HepG2 (cell line): ENCODE measurements around the gene ZNF181. TPM values are rescaled to one million over a fixed set of nuclear protein-coding genes. Genes with fewer than 3 reads are reported as not detected.

Experiments used
- ATAC-seq: fragments of 200-7000 bp; cut with Tn5 transposase; 3 replicates; pipeline ENCODE4 v1.9.1; 2020; ENCODE audit warnings: mild to moderate bottlenecking, moderate library complexity
- BruUV-seq: library from RNA; stranded (reverse); fragments of 400-500 nt; replicated peaks from 2 replicates; lab custom pipeline; 2021; lab: Mats Ljungman, UMichigan
- CTCF ChIA-PET: fragments of 300-600 bp; formaldehyde crosslinking; extraction: SDS; loops from one replicate; lab custom pipeline; 2021; ENCODE audit warnings: low total read pairs, inconsistent platforms, low intra/inter-chr PET ratio; lab: Yijun Ruan, JAX
- POLR2A ChIA-PET: fragments of 350-600 bp; sonication (Branson Sonifier 250); formaldehyde crosslinking; loops from one replicate; lab custom pipeline; 2020; ENCODE audit warnings: antibody characterized with exemption, inconsistent platforms; lab: Yijun Ruan, JAX
- DNase-seq: peaks from one replicate; pipeline ENCODE4 v3.0.0-alpha.2; 2015; ENCODE audit warnings: low spot score
- FAIRE-seq: peaks from 3 replicates; lab custom pipeline; 2011; peaks lifted over from hg19 to GRCh38; lab: Jason Lieb, UNC
- H2AFZ ChIP-seq: one replicate; pipeline ENCODE4 v1.6.1; 2011; ENCODE audit warnings: low read length, inconsistent platforms
- H3K27ac ChIP-seq: fragments of 300-600 bp; 3 replicates; pipeline ENCODE4 v1.8.0; 2011; ENCODE audit warnings: mixed run types, mild to moderate bottlenecking, mixed read lengths, low read length, inconsistent platforms; ENCODE audit not compliant: insufficient read depth; ENCODE audit errors: extremely low read length
- H3K27me3 ChIP-seq, 2 experiments: fragments of 200-600 bp in 1 of 2; 2 replicates in 1 of 2; 3 replicates in 1 of 2; pipeline versions ENCODE4 v1.6.0 to v1.8.0; 2011; ENCODE audit warnings: low read length in 2 of 2, mild to moderate bottlenecking in 2 of 2, moderate library complexity in 2 of 2, inconsistent platforms in 1 of 2; ENCODE audit not compliant: insufficient read depth in 2 of 2, control insufficient read depth in 1 of 2
- H3K36me3 ChIP-seq, 2 experiments: fragments of 200-600 bp in 1 of 2; replicated peaks in 1 of 2; 2 replicates in 1 of 2; 3 replicates in 1 of 2; pipeline versions ENCODE4 v1.5.1 to v1.8.0; 2011; ENCODE audit warnings: low read length in 2 of 2, inconsistent platforms in 1 of 2; ENCODE audit not compliant: insufficient read depth in 2 of 2, control insufficient read depth in 1 of 2
- H3K4me1 ChIP-seq: 2 replicates; pipeline ENCODE4 v1.5.1; 2012; ENCODE audit warnings: low read length, inconsistent platforms; ENCODE audit not compliant: insufficient read depth
- H3K4me2 ChIP-seq: 2 replicates; pipeline ENCODE4 v1.6.0; 2011; ENCODE audit warnings: low read depth, low read length, inconsistent platforms
- H3K4me3 ChIP-seq, 3 experiments: fragments of 200-600 bp in 1 of 3; sonication (generic), shearing (Covaris generic) in 1 of 3; replicated peaks in 1 of 3; 2 replicates each; pipeline ENCODE4 v1.5.1; 2011 to 2016; ENCODE audit warnings: low read length in 3 of 3, inconsistent platforms in 2 of 3, low read depth in 2 of 3, mild to moderate bottlenecking in 2 of 3, control low read depth in 1 of 3, mixed read lengths in 1 of 3; ENCODE audit not compliant: insufficient read depth in 1 of 3
- H3K79me2 ChIP-seq: one replicate; pipeline ENCODE4 v1.6.1; 2011; ENCODE audit warnings: low read length, inconsistent platforms; ENCODE audit not compliant: insufficient read depth
- H3K9ac ChIP-seq: 2 replicates; pipeline ENCODE4 v1.6.0; 2011; ENCODE audit warnings: mild to moderate bottlenecking, low read depth, low read length, inconsistent platforms; ENCODE audit not compliant: insufficient read depth
- H3K9me3 ChIP-seq: 2 replicates; pipeline ENCODE4 v1.5.1; 2012; ENCODE audit warnings: mild to moderate bottlenecking, low read length
- H4K20me1 ChIP-seq: 2 replicates; pipeline ENCODE4 v1.6.0; 2011; ENCODE audit warnings: inconsistent platforms, mild to moderate bottlenecking, low read length, moderate library complexity; ENCODE audit not compliant: insufficient read depth
- CAMTA2 ChIP-seq: sonication (generic); formaldehyde crosslinking; IDR thresholded peaks from 2 replicates; pipeline ENCODE4 v1.4.0; 2020; ENCODE audit warnings: mild to moderate bottlenecking, missing genetic modification reagents, borderline replicate concordance
- PTBP1 ChIP-seq: fragments of 200-400 bp; formaldehyde crosslinking; IDR thresholded peaks from 2 replicates; pipeline ENCODE4 v1.6.1; 2018; ENCODE audit warnings: low read length, low read depth; ENCODE audit not compliant: poor library complexity, severe bottlenecking
- RFX1 ChIP-seq: fragments of 450-650 bp; IDR thresholded peaks from 2 replicates; pipeline ENCODE4 v1.6.1; 2017
- RFXAP ChIP-seq: sonication (generic); formaldehyde crosslinking; IDR thresholded peaks from 2 replicates; pipeline ENCODE4 v1.4.0; 2020; ENCODE audit warnings: missing genetic modification reagents, borderline replicate concordance
- SMC3 ChIP-seq: IDR thresholded peaks from 2 replicates; pipeline ENCODE4 v1.6.1; 2011; ENCODE audit warnings: low read length, improper control_type of control experiment
- ZNF230 ChIP-seq: sonication (generic); formaldehyde crosslinking; IDR thresholded peaks from 2 replicates; pipeline ENCODE4 v1.4.0; 2020; ENCODE audit warnings: mild to moderate bottlenecking, missing genetic modification reagents
- ZNF335 ChIP-seq: sonication (generic); formaldehyde crosslinking; IDR thresholded peaks from 2 replicates; pipeline ENCODE4 v1.4.0; 2020; ENCODE audit warnings: missing genetic modification reagents
- ZNF570 ChIP-seq: sonication (generic); formaldehyde crosslinking; IDR thresholded peaks from 2 replicates; pipeline ENCODE4 v1.4.0; 2020; ENCODE audit warnings: mild to moderate bottlenecking, missing genetic modification reagents, borderline replicate concordance
- ZSCAN20 ChIP-seq: sonication (generic); formaldehyde crosslinking; IDR thresholded peaks from 2 replicates; pipeline ENCODE4 v1.4.0; 2020; ENCODE audit warnings: missing genetic modification reagents, mild to moderate bottlenecking, borderline replicate concordance
- WGBS: methylation state at CpG from one replicate; pipeline ENCODE4 v1.1.6; 2017; ENCODE audit warnings: low lambda C conversion rate; 5-methylcytosine and 5-hydroxymethylcytosine counted together
- in situ Hi-C: cut with HindIII; loops from 2 replicates; pipeline ENCODE4 v1.10.0; 2017; ENCODE audit warnings: low pct_unique_long_range_greater_than_20kb; ENCODE audit not compliant: extremely low pct_ligation_motif_present
- intact Hi-C: fragments of 100-400 bp; cut with micrococcal nuclease; formaldehyde crosslinking; loops from one replicate; pipeline ENCODE4 v1.10.0; 2022; ENCODE audit not compliant: unreplicated experiment
- polyA plus RNA-seq, 8 experiments: library from polyadenylated mRNA; depleted of rRNA in 3 of 8; stranded (reverse) in 7 of 8; unstranded in 1 of 8; fragments of >200 nt; fragmentation: Illumina TruSeq in 4 of 8; extraction: Trizol in 4 of 8; gene quantifications; 2 replicates each; pipeline versions ENCODE4 v1.2.1 to v1.2.3, GENCODE V29; 2011 to 2016; ENCODE audit warnings: low read depth in 4 of 8, missing spikeins in 1 of 8, mixed read lengths in 1 of 8; ENCODE audit not compliant: insufficient read depth in 1 of 8
- total RNA-seq, 5 experiments: library from RNA; depleted of rRNA; stranded (reverse); fragments of >200 nt; fragmentation: Illumina TruSeq; extraction: Trizol; gene quantifications; 2 replicates each; pipeline ENCODE4 v1.2.3, GENCODE V29; 2016; ENCODE audit warnings: low read depth in 1 of 5
- TF ChIP-seq, protein P1 (sequence below): sonication (generic); formaldehyde crosslinking; IDR thresholded peaks from 2 replicates; pipeline ENCODE4 v1.5.1; 2020; ENCODE audit warnings: missing genetic modification reagents, mild to moderate bottlenecking, borderline replicate concordance
- TF ChIP-seq, protein P2 (sequence below): sonication (generic); formaldehyde crosslinking; IDR thresholded peaks from 2 replicates; pipeline ENCODE4 v1.5.0; 2020; ENCODE audit warnings: mild to moderate bottlenecking, missing genetic modification reagents

The ZNF181 gene
- total and polyA plus RNA-seq, 2 of the 13 experiments (the other 11 are each of a cell fraction or from before 2014, with no cell fraction given): 10.6 to 15.5 TPM

DNA sequence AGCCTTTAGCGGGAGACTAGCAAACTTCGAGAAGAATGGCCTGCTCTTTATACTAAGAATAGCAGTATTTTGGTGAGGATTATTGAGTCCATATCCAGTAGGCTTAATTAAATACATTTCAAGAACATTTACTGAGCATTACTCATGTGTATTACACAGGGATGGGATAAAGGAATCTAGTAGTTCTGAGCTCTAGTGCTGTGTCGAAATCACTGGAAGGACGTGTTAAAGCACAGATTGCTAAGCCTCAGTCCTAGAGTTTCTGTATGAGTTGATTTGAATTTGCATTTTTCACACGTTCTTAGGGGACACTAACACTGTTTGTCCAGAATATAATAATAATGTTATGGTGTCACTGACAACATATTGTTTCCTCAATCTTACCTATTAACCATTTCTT lies 47.6 kb upstream of the ZNF181 start (continued):
- TF ChIP-seq, protein P1, sequence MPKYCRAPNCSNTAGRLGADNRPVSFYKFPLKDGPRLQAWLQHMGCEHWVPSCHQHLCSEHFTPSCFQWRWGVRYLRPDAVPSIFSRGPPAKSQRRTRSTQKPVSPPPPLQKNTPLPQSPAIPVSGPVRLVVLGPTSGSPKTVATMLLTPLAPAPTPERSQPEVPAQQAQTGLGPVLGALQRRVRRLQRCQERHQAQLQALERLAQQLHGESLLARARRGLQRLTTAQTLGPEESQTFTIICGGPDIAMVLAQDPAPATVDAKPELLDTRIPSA (CRISPR knock-in tag): no peak
- no peak for TF ChIP-seq ZNF570 (CRISPR knock-in tag)
- TF ChIP-seq SMC3: no peak
- TF ChIP-seq PTBP1: no peak
- TF ChIP-seq CAMTA2: no peak

DNA sequence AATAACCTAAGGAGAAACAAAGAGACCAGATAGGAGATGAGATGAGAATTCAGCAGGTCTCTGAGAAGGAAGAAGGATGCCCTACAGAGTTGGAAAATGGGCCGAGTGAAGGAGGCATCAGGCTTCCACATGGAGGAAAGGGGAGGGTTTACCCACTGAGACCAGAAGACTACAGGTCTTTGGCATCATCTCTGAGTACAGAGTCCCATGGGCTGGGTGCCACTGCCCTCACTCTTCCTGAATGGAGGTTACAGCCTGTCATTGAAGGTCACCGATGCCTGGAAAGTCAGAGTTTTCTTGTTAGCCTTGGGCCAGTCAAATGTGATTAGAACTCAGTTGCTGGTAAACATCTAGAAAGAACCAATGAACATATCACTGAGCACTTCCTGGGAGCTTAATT lies 46.7 kb upstream of the ZNF181 start:
- H3K27ac ChIP-seq: no peak overlapping the region
- H3K79me2 ChIP-seq: no peaks in the 10 kb centered on the region
- intact Hi-C loops: no loop called here
- CTCF ChIA-PET: no interaction called here
- ATAC-seq: no peak
- WGBS: 39% methylated on average over 2 of the region's 2 CpGs
- H3K9ac ChIP-seq: no peak overlapping the region
- no peak overlapping the region for H2AFZ ChIP-seq
- POLR2A ChIA-PET: interaction anchor here (1.7 kb wide), 1 partner anchor 14 kb away, joined by 4 read pairs; no protein-coding TSS in a partner anchor
- FAIRE-seq: no peak
- H3K36me3 ChIP-seq: no peaks in the 10 kb centered on the region
- no peak overlapping the region for H3K4me3 ChIP-seq
- H3K27me3 ChIP-seq: no peaks in the 10 kb centered on the region; a peak in 1 of 5 replicates
- peaks cover 15% of the 10 kb centered on the region for H3K4me1 ChIP-seq
- TF ChIP-seq ZNF230 (CRISPR knock-in tag): no peak
- no peak for TF ChIP-seq RFX1
- TF ChIP-seq, protein P2, sequence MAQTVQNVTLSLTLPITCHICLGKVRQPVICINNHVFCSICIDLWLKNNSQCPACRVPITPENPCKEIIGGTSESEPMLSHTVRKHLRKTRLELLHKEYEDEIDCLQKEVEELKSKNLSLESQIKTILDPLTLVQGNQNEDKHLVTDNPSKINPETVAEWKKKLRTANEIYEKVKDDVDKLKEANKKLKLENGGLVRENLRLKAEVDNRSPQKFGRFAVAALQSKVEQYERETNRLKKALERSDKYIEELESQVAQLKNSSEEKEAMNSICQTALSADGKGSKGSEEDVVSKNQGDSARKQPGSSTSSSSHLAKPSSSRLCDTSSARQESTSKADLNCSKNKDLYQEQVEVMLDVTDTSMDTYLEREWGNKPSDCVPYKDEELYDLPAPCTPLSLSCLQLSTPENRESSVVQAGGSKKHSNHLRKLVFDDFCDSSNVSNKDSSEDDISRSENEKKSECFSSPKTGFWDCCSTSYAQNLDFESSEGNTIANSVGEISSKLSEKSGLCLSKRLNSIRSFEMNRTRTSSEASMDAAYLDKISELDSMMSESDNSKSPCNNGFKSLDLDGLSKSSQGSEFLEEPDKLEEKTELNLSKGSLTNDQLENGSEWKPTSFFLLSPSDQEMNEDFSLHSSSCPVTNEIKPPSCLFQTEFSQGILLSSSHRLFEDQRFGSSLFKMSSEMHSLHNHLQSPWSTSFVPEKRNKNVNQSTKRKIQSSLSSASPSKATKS (CRISPR knock-in tag): no peak
- no peak for TF ChIP-seq ZNF335 (CRISPR knock-in tag)
- no peak for TF ChIP-seq RFXAP (CRISPR knock-in tag)
- no peak for TF ChIP-seq ZSCAN20 (CRISPR knock-in tag)
- H4K20me1 ChIP-seq: no peaks in the 10 kb centered on the region
- DNase-seq: no peak
- no TSS peak for BruUV-seq
- H3K9me3 ChIP-seq: peaks cover 14% of the 10 kb centered on the region
- H3K4me2 ChIP-seq: no peak overlapping the region
- in situ Hi-C loops: no loop called here
